Progenitor cell of endocrine pancreas (in vitro differentiated cells): ENCODE results near the gene SPINT2. TPM values are rescaled to one million over a fixed set of nuclear protein-coding genes. Genes with fewer than 3 reads are reported as not detected.

ENCODE experiments used
- DNase-seq: peaks from one replicate; pipeline ENCODE4 v3.0.0; 2021; ENCODE audit warnings: low spot score; ENCODE audit not compliant: unreplicated experiment
- H3K27ac Mint-ChIP-seq: 2 replicates; pipeline ENCODE4 v1.8.0; 2021; ENCODE audit warnings: mild to moderate bottlenecking, moderate library complexity, mixed read lengths
- H3K27me3 Mint-ChIP-seq: 2 replicates; pipeline ENCODE4 v1.8.0; 2021; ENCODE audit warnings: mixed read lengths
- H3K36me3 Mint-ChIP-seq: 2 replicates; pipeline ENCODE4 v1.8.0; 2022; ENCODE audit warnings: mixed read lengths; ENCODE audit not compliant: insufficient read depth
- H3K4me1 Mint-ChIP-seq: 2 replicates; pipeline ENCODE4 v1.8.0; 2021; ENCODE audit warnings: low read depth, mixed read lengths
- H3K4me3 Mint-ChIP-seq: 2 replicates; pipeline ENCODE4 v1.8.0; 2021; ENCODE audit warnings: low read depth, mild to moderate bottlenecking, moderate library complexity, mixed read lengths
- H3K9me3 Mint-ChIP-seq: 2 replicates; pipeline ENCODE4 v1.8.0; 2021; ENCODE audit warnings: low read depth, mixed read lengths
- CTCF ChIP-seq: fragments of 200-600 bp; sonication (generic); IDR thresholded peaks from one replicate; pipeline ENCODE4 v1.5.0; 2021; ENCODE audit warnings: antibody characterized with exemption, mild to moderate bottlenecking; ENCODE audit not compliant: unreplicated experiment
- long read RNA-seq: library from polyadenylated mRNA; unstranded; transcript quantifications from one replicate; pipeline ENCODE4 v2.0.0, GENCODE V29; 2020
- total RNA-seq: library from RNA; stranded (reverse); gene quantifications from 2 replicates; pipeline ENCODE4 v1.2.1, GENCODE V29; 2021

The SPINT2 gene, protein sequence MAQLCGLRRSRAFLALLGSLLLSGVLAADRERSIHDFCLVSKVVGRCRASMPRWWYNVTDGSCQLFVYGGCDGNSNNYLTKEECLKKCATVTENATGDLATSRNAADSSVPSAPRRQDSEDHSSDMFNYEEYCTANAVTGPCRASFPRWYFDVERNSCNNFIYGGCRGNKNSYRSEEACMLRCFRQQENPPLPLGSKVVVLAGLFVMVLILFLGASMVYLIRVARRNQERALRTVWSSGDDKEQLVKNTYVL
- total RNA-seq = 519 and 559 TPM in 2 replicates
- long read RNA-seq, transcript SPINT2-204 (7 exons, 1,246 nt) = minor isoform, 10 of 1,294 reads
- long read RNA-seq, transcript SPINT2-202 (6 exons, 1,367 nt) = minor isoform, 15 of 1,294 reads
- long read RNA-seq, transcript SPINT2-201 (7 exons, 1,802 nt) = major isoform, 1,233 of 1,294 reads
- long read RNA-seq, partial matches to known transcripts = 11 of 1,294 reads
- long read RNA-seq, other reads (novel, unspliced or antisense) = 25 of 1,294 reads

- no peaks in the 10 kb centered on the region for H3K36me3 Mint-ChIP-seq
Observed at GRCh38 chr19:38264486-38265212, at the start of gene SPINT2. SPINT2 (plus strand) TSS chr19:38264573; CDS start chr19:38264893, 320 bp downstream.

DNA sequence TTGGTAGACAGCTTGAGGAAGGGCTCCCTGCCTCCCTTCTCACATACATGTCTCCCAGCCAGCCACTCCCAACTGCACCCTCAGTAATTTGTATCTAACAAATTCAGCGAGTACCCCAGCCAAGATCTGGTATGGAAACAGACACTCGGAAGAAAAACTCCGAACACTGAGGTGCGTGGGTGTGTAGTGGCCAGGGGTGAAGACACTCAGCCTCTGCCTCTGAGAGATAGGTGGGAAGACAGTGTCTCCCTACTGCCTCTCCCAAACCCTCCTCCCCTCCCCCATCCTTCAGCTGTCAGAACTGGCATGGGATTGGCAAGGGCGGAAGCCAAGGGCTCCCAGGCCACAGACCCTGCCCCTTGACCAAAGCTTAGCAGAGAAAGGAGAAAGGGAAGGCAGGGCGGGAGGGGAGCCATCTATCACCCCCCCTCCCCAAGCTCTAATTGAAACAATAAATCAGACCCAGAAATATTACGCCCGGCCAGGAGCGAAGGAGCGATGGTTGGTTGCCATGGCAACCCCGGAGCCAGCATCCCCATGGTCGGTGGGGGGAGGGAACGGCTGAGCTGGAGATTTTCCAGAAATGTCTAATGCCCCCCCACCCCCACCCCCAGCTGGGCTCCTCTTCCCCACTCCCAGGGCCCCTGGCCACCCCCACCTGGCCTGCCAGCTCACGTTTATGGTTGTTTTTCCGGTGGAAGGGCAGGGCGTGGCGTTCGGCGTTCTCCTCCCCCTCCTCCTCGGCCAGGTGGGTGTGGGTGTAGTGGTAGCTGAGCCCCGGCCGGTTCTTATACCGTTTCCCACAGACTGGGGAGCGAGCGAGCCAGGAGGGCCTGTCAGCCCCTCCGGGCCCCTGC lies 47.4 kb upstream of the SPINT2 start:
- no peak for DNase-seq
- H3K4me1 Mint-ChIP-seq = peaks cover 1% of the 10 kb centered on the region
- no peaks in the 10 kb centered on the region for H3K9me3 Mint-ChIP-seq
- peaks cover 5% of the 10 kb centered on the region for H3K36me3 Mint-ChIP-seq
- peaks cover 3% of the 10 kb centered on the region for H3K27me3 Mint-ChIP-seq
- H3K27ac Mint-ChIP-seq = no peak overlapping the region
- no peak overlapping the region for H3K4me3 Mint-ChIP-seq
- no peak for TF ChIP-seq CTCF

More at GRCh38 chr19:38264486-38265212, at the start of gene SPINT2:
- peaks cover 52% of the 10 kb centered on the region for H3K4me1 Mint-ChIP-seq
- no peak for TF ChIP-seq CTCF
- H3K4me3 Mint-ChIP-seq = peak within 1 kb of the TSS; percentile 99
- DNase-seq = peak; percentile 89
- H3K27me3 Mint-ChIP-seq = no peaks in the 10 kb centered on the region
- H3K9me3 Mint-ChIP-seq = no peaks in the 10 kb centered on the region
- H3K27ac Mint-ChIP-seq = peak within 1 kb of the TSS; percentile 97

DNA sequence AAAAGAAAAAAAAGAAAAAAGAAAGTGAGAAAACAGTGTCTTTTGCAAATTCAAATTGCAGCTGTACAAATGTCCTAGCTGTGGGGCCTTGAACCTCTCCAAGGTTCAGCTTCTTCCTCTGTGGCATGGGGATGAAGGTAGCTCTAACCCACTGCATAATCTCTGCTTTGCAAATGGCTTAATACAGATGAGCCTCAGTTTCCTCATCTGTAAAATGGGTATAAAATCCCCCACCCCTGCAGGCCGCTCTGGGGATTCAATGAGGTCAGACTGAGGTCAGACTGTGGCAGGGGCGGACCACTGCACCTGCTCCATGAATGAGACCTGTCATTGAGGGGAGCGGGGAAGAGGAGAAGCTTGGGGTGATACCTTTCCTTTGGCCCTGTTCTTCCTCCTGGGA lies 46.2 kb upstream of the SPINT2 start:
- H3K4me1 Mint-ChIP-seq = peaks cover 3% of the 10 kb centered on the region
- H3K4me3 Mint-ChIP-seq = no peak overlapping the region
- no peak for TF ChIP-seq CTCF
- DNase-seq = no peak
- H3K27ac Mint-ChIP-seq = peak overlapping the region; percentile 29
- peaks cover 9% of the 10 kb centered on the region for H3K27me3 Mint-ChIP-seq
- H3K9me3 Mint-ChIP-seq = no peaks in the 10 kb centered on the region
- H3K36me3 Mint-ChIP-seq = peaks cover 5% of the 10 kb centered on the region

DNA sequence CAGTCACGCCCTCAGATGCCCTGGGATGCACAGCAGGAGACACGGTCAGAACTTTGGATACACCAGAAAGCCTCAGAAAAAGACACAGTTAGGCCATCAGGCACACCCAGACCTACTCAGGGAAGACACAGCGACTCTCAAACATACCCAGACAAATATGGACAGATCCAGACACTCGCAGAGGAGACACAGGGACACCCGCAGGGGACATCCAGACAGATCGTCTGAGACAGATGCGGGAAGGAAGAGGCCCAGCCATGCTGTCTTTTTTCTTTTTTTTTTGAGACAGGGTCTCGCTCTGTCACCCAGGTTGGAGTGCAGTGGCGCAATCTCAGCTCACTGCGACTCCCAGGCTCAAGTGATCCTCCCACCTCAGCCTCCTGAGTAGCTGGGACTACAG lies 45.2 kb upstream of the SPINT2 start:
- Mint-ChIP-seq H3K9me3 (no peaks in the 10 kb centered on the region), H3K27me3 (peaks cover 13% of the 10 kb centered on the region), H3K4me1 (peaks cover 5% of the 10 kb centered on the region), H3K27ac (no peak overlapping the region), H3K36me3 (peaks cover 4% of the 10 kb centered on the region), H3K4me3 (no peak overlapping the region)
- DNase-seq = no peak
- TF ChIP-seq CTCF = no peak

GRCh38 chr19:38221421-38221820 lies 43.0 kb upstream of the SPINT2 start:
- H3K27me3 Mint-ChIP-seq = peaks cover 17% of the 10 kb centered on the region
- no peaks in the 10 kb centered on the region for H3K9me3 Mint-ChIP-seq
- TF ChIP-seq CTCF = no peak
- H3K4me3 Mint-ChIP-seq = no peak overlapping the region
- peaks cover 8% of the 10 kb centered on the region for H3K4me1 Mint-ChIP-seq
- peaks cover 3% of the 10 kb centered on the region for H3K36me3 Mint-ChIP-seq
- no peak overlapping the region for H3K27ac Mint-ChIP-seq
- no peak for DNase-seq
